ENCODE data around the gene CEP164. TPM values are rescaled to one million over a fixed set of nuclear protein-coding genes. Genes with fewer than 3 reads are reported as not detected.
A peak's percentile ranks its signal among the peaks of the same experiment; 100 is the strongest.

CEP164 gene
- total and polyA plus RNA-seq, 9 of the 15 experiments (the other 6 are each of a cell fraction or from before 2014, with no cell fraction given): 2.1 to 16.5 (median 10.4) TPM

DNA sequence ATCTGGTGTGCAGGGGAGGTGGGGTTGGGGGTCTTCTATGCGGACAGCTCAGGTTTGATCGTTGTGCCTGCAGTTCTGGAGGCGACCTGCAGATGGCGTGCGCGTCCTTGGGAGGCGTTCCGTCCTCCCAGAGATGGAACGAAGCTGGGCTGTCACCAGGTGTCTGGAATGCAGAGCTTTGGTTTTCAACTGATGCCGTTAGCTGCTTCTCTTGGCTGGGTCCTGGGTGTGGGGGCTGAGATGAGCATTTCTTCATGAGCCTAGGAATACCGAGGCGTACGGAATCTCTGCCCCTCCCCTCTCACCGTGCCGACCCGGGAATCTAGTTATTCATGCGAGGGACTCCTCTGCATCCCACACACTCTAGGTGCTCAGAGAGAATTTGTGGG is 98.6 kb downstream of the CEP164 start:
- no peak overlapping the region for H2AFZ ChIP-seq (ENCODE audit: low read depth, low read length)
- ChIA-PET POLR2A (interaction anchor here (0.7 to 1.1 kb wide), 2 partner anchors 46 to 94 kb away, joined by 3 to 4 read pairs; no protein-coding TSS in a partner anchor), CTCF (ENCODE audit: low intra/inter-chr PET ratio) (interaction anchor here (0.7 to 1.8 kb wide), 2 partner anchors 188 to 391 kb away, joined by 3 to 10 read pairs; no protein-coding TSS in a partner anchor)
- in situ Hi-C loops (cut with MboI): loop anchor here (10.0 kb wide), 1 partner anchor 629 kb away; no protein-coding TSS in a partner anchor
- H3K27ac ChIP-seq (ENCODE audit: extremely low read depth, low read depth, low read length): no peak overlapping the region
- no TSS peak for BruUV-seq (replicated peaks)
- no peaks in the 10 kb centered on the region for H3K9me1 ChIP-seq (ENCODE audit: control insufficient read depth, insufficient read depth, low read length)
- no peaks in the 10 kb centered on the region for H3K79me2 ChIP-seq (ENCODE audit: control insufficient read depth, insufficient read depth, low read length)
- peaks cover 23% of the 10 kb centered on the region for H4K20me1 ChIP-seq (replicated peaks; ENCODE audit: control insufficient read depth, insufficient read depth, low read length)
- intact Hi-C loops (cut with micrococcal nuclease): loop anchor here (1.0 to 10.0 kb wide), 3 partner anchors 43 to 519 kb away; no protein-coding TSS in a partner anchor
- H3K36me3 ChIP-seq (ENCODE audit: control insufficient read depth, insufficient read depth, low read length): no peaks in the 10 kb centered on the region
- no peak overlapping the region for H3K9ac ChIP-seq (ENCODE audit: insufficient read depth in 1 of 2, low read depth in 2 of 2, low read length in 2 of 2)
- peak; percentile 87 for ATAC-seq
- peak; percentile 95 for FAIRE-seq
- peaks cover 0 to 5% of the 10 kb centered on the region in 2 experiments; a peak in 3 of 5 replicates for H3K4me1 ChIP-seq (replicated peaks in 1 of 2; ENCODE audit: control insufficient read depth in 2 of 2, insufficient read depth in 2 of 2, low read length in 2 of 2)
- WGBS (ENCODE audit: insufficient coverage, low coverage, missing lambda C conversion rate): under 1% methylated on average over 17 of the region's 17 CpGs
- H3K9me3 ChIP-seq (replicated peaks; ENCODE audit: control insufficient read depth, insufficient read depth, low read depth, low read length): no peaks in the 10 kb centered on the region
- no peak overlapping the region for H3K4me2 ChIP-seq (ENCODE audit: insufficient read depth, low read length)
- H3K4me3 ChIP-seq: no peak overlapping the region
- peak; percentile 76 to 84 (median 82) for DNase-seq (ENCODE audit: extremely low read depth in 1 of 4, low spot score in 3 of 4)
- H3K27me3 ChIP-seq (ENCODE audit: control insufficient read depth in 2 of 2, insufficient read depth in 2 of 2, low read length in 2 of 2): peaks cover 33 to 73% of the 10 kb centered on the region in 2 experiments
- TF ChIP-seq GABPB1 (CRISPR knock-in tag; IDR thresholded peaks at IDR 0.05) (no peak), KLF13 (tag; IDR thresholded peaks at IDR 0.05; ENCODE audit: borderline replicate concordance, low read depth) (no peak), ELF1 (tag; IDR thresholded peaks at IDR 0.05) (no peak), TCF7 (IDR thresholded peaks at IDR 0.05; ENCODE audit: borderline replicate concordance) (no peak), FOXP1 (CRISPR knock-in tag; IDR thresholded peaks at IDR 0.05) (no peak), ARHGAP35 (IDR thresholded peaks at IDR 0.05; ENCODE audit: partially characterized antibody) (no peak), SUPT5H (IDR thresholded peaks at IDR 0.05) (no peak), ZSCAN32 (CRISPR knock-in tag; IDR thresholded peaks at IDR 0.05) (no peak), BRD4 (IDR thresholded peaks at IDR 0.05) (no peak)
- TF ChIP-seq, protein P1, sequence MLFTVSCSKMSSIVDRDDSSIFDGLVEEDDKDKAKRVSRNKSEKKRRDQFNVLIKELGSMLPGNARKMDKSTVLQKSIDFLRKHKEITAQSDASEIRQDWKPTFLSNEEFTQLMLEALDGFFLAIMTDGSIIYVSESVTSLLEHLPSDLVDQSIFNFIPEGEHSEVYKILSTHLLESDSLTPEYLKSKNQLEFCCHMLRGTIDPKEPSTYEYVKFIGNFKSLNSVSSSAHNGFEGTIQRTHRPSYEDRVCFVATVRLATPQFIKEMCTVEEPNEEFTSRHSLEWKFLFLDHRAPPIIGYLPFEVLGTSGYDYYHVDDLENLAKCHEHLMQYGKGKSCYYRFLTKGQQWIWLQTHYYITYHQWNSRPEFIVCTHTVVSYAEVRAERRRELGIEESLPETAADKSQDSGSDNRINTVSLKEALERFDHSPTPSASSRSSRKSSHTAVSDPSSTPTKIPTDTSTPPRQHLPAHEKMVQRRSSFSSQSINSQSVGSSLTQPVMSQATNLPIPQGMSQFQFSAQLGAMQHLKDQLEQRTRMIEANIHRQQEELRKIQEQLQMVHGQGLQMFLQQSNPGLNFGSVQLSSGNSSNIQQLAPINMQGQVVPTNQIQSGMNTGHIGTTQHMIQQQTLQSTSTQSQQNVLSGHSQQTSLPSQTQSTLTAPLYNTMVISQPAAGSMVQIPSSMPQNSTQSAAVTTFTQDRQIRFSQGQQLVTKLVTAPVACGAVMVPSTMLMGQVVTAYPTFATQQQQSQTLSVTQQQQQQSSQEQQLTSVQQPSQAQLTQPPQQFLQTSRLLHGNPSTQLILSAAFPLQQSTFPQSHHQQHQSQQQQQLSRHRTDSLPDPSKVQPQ (CRISPR knock-in tag; IDR thresholded peaks at IDR 0.05; ENCODE audit: borderline replicate concordance): no peak
- TF ChIP-seq, protein P2, sequence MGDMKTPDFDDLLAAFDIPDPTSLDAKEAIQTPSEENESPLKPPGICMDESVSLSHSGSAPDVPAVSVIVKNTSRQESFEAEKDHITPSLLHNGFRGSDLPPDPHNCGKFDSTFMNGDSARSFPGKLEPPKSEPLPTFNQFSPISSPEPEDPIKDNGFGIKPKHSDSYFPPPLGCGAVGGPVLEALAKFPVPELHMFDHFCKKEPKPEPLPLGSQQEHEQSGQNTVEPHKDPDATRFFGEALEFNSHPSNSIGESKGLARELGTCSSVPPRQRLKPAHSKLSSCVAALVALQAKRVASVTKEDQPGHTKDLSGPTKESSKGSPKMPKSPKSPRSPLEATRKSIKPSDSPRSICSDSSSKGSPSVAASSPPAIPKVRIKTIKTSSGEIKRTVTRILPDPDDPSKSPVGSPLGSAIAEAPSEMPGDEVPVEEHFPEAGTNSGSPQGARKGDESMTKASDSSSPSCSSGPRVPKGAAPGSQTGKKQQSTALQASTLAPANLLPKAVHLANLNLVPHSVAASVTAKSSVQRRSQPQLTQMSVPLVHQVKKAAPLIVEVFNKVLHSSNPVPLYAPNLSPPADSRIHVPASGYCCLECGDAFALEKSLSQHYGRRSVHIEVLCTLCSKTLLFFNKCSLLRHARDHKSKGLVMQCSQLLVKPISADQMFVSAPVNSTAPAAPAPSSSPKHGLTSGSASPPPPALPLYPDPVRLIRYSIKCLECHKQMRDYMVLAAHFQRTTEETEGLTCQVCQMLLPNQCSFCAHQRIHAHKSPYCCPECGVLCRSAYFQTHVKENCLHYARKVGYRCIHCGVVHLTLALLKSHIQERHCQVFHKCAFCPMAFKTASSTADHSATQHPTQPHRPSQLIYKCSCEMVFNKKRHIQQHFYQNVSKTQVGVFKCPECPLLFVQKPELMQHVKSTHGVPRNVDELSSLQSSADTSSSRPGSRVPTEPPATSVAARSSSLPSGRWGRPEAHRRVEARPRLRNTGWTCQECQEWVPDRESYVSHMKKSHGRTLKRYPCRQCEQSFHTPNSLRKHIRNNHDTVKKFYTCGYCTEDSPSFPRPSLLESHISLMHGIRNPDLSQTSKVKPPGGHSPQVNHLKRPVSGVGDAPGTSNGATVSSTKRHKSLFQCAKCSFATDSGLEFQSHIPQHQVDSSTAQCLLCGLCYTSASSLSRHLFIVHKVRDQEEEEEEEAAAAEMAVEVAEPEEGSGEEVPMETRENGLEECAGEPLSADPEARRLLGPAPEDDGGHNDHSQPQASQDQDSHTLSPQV (IDR thresholded peaks at IDR 0.05): no peak
- TF ChIP-seq, protein P3, sequence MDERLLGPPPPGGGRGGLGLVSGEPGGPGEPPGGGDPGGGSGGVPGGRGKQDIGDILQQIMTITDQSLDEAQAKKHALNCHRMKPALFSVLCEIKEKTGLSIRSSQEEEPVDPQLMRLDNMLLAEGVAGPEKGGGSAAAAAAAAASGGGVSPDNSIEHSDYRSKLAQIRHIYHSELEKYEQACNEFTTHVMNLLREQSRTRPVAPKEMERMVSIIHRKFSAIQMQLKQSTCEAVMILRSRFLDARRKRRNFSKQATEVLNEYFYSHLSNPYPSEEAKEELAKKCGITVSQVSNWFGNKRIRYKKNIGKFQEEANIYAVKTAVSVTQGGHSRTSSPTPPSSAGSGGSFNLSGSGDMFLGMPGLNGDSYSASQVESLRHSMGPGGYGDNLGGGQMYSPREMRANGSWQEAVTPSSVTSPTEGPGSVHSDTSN (CRISPR knock-in tag; IDR thresholded peaks at IDR 0.05; ENCODE audit: low read depth): no peak
- TF ChIP-seq, protein P3 (tag; conservative IDR thresholded peaks at IDR 0.05; ENCODE audit: low read depth): no peak
